K562 (cell line): ENCODE measurements around the gene CELSR2. TPM values are rescaled to one million over a fixed set of nuclear protein-coding genes. Genes with fewer than 3 reads are reported as not detected.
A peak's percentile ranks its signal among the peaks of the same experiment; 100 is the strongest.

ENCODE experiments used
- ATAC-seq: fragments of 200-7000 bp; cut with Tn5 transposase; 3 replicates; pipeline ENCODE4 v1.9.1; 2020; ENCODE audit warnings: moderate library complexity
- BruUV-seq: library from RNA; stranded (reverse); fragments of 400-500 nt; replicated peaks from 2 replicates; lab custom pipeline; 2021; lab: Mats Ljungman, UMichigan
- CTCF ChIA-PET: fragments of 300-600 bp; formaldehyde crosslinking; extraction: SDS; loops from one replicate; lab custom pipeline; 2021; ENCODE audit warnings: low intra/inter-chr PET ratio; lab: Yijun Ruan, JAX
- POLR2A ChIA-PET: fragments of 300-600, 350-650 bp; sonication (Branson Sonifier 250); formaldehyde crosslinking; extraction: SDS; loops from one replicate; lab custom pipeline; 2021; ENCODE audit warnings: antibody characterized with exemption, inconsistent platforms; lab: Yijun Ruan, JAX
- DNase-seq, 4 experiments: peaks; one replicate each; pipeline versions ENCODE4 v3.0.0 to v3.0.0-alpha.2; 2011 to 2018; ENCODE audit warnings: low spot score in 3 of 4, mixed read lengths in 3 of 4; ENCODE audit errors: extremely low read depth in 1 of 4
- FAIRE-seq: peaks from 2 replicates; lab custom pipeline; 2011; peaks lifted over from hg19 to GRCh38; lab: Jason Lieb, UNC
- H2AFZ ChIP-seq: 2 replicates; pipeline ENCODE4 v1.6.0; 2011; ENCODE audit warnings: low read depth, low read length, control low read depth, inconsistent platforms
- H3K27ac ChIP-seq: fragments of 200-600 bp; 3 replicates; pipeline ENCODE4 v1.8.0; 2011; ENCODE audit warnings: low read depth, mild to moderate bottlenecking, control low read depth, inconsistent platforms, low read length, moderate library complexity, mixed read lengths; ENCODE audit errors: extremely low read depth
- H3K27me3 ChIP-seq, 2 experiments: fragments of 300-600 bp in 1 of 2; 2 replicates in 1 of 2; 3 replicates in 1 of 2; pipeline versions ENCODE4 v1.6.0 to v1.8.0; 2011; ENCODE audit warnings: inconsistent platforms in 2 of 2, low read length in 2 of 2, mild to moderate bottlenecking in 1 of 2, mixed read lengths in 1 of 2, moderate library complexity in 1 of 2; ENCODE audit not compliant: control insufficient read depth in 2 of 2, insufficient read depth in 2 of 2
- H3K36me3 ChIP-seq: fragments of 300-600 bp; 3 replicates; pipeline ENCODE4 v1.8.0; 2011; ENCODE audit warnings: mild to moderate bottlenecking, low read length, inconsistent platforms; ENCODE audit not compliant: control insufficient read depth, insufficient read depth
- H3K4me1 ChIP-seq, 2 experiments: fragments of 200-600 bp in 1 of 2; replicated peaks in 1 of 2; 2 replicates in 1 of 2; 3 replicates in 1 of 2; pipeline versions ENCODE4 v1.5.1 to v1.8.0; 2011; ENCODE audit warnings: inconsistent platforms in 2 of 2, low read length in 2 of 2, mild to moderate bottlenecking in 1 of 2, mixed read lengths in 1 of 2, moderate library complexity in 1 of 2; ENCODE audit not compliant: control insufficient read depth in 2 of 2, insufficient read depth in 2 of 2
- H3K4me2 ChIP-seq: 2 replicates; pipeline ENCODE4 v1.6.1; 2011; ENCODE audit warnings: low read length, control low read depth, inconsistent platforms, mixed read lengths; ENCODE audit not compliant: insufficient read depth
- H3K4me3 ChIP-seq: fragments of 200-600 bp; sonication (generic), shearing (Covaris generic); 2 replicates; pipeline ENCODE4 v1.5.1; 2016; ENCODE audit warnings: control low read depth, inconsistent platforms
- H3K79me2 ChIP-seq: fragments of 200-600 bp; 3 replicates; pipeline ENCODE4 v1.8.0; 2011; ENCODE audit warnings: low read length, inconsistent platforms; ENCODE audit not compliant: control insufficient read depth, insufficient read depth
- H3K9ac ChIP-seq, 2 experiments: 2 replicates each; pipeline versions ENCODE4 v1.6.0 to v1.6.1; 2011; ENCODE audit warnings: low read depth in 2 of 2, low read length in 2 of 2, control low read depth in 1 of 2, inconsistent platforms in 1 of 2, mild to moderate bottlenecking in 1 of 2, mixed read lengths in 1 of 2; ENCODE audit not compliant: insufficient read depth in 1 of 2
- H3K9me1 ChIP-seq: one replicate; pipeline ENCODE4 v1.6.0; 2011; ENCODE audit warnings: inconsistent platforms, mild to moderate bottlenecking, low read length, moderate library complexity; ENCODE audit not compliant: control insufficient read depth, insufficient read depth
- H3K9me3 ChIP-seq: replicated peaks from 2 replicates; pipeline ENCODE4 v1.5.1; 2011; ENCODE audit warnings: low read depth, low read length, inconsistent platforms; ENCODE audit not compliant: control insufficient read depth, insufficient read depth
- H4K20me1 ChIP-seq: replicated peaks from 2 replicates; pipeline ENCODE4 v1.6.1; 2011; ENCODE audit warnings: low read length, inconsistent platforms, mixed read lengths; ENCODE audit not compliant: control insufficient read depth, insufficient read depth
- RBM39 ChIP-seq: fragments of 200-400 bp; formaldehyde crosslinking; optimal IDR thresholded peaks from 2 replicates; pipeline ENCODE3; 2018; ENCODE audit warnings: low read depth, low read length
- ZFP36 ChIP-seq: fragments of 150-350 bp; IDR thresholded peaks from 2 replicates; pipeline ENCODE4 v1.6.1; 2018; ENCODE audit warnings: low read length, low read depth; ENCODE audit not compliant: partially characterized antibody
- WGBS: fragments of 100-300 bp; shearing (Covaris generic); methylation state at CpG from one replicate; pipeline ENCODE4 v1.1.6; 2016; ENCODE audit warnings: low coverage, mixed read lengths; ENCODE audit not compliant: insufficient coverage; ENCODE audit errors: missing lambda C conversion rate; 5-methylcytosine and 5-hydroxymethylcytosine counted together
- in situ Hi-C: fragments of 300-500 bp; cut with MboI; formaldehyde crosslinking; loops from 4 replicates; pipeline ENCODE4 v1.15.0; 2018; ENCODE audit warnings: inconsistent platforms, mixed read lengths
- intact Hi-C: fragments of 100-400 bp; cut with micrococcal nuclease; formaldehyde crosslinking; loops from 2 replicates; pipeline ENCODE4 v1.14.2; 2022
- polyA plus RNA-seq, 8 experiments: library from polyadenylated mRNA; depleted of rRNA in 4 of 8; stranded (reverse) in 5 of 8; unstranded in 3 of 8; fragments of >200 nt; fragmentation: Nextera tagmentation in 2 of 8; fragmentation: Illumina TruSeq in 1 of 8; extraction: Ambion mirVana in 2 of 8; extraction: Trizol in 1 of 8; gene quantifications; 2 replicates each; pipeline versions ENCODE4 v1.2.1 to v1.2.3, GENCODE V29; 2011 to 2014; ENCODE audit warnings: inconsistent platforms in 1 of 8, missing spikeins in 1 of 8
- total RNA-seq, 7 experiments: library from RNA; depleted of rRNA in 6 of 7; stranded (reverse); fragments of >200 nt in 6 of 7; fragmentation: Illumina TruSeq in 2 of 7; extraction: Trizol in 2 of 7; gene quantifications; 2 replicates each; pipeline versions ENCODE4 v1.2.1 to v1.2.3, GENCODE V29; 2011 to 2021; ENCODE audit warnings: low replicate concordance in 1 of 7
- TF ChIP-seq, protein P1 (sequence below): fragments of 200-800 bp; sonication (Bioruptor generic); IDR thresholded peaks from 2 replicates; pipeline ENCODE4 v1.6.1; 2017; ENCODE audit warnings: missing genetic modification characterization, missing compliant biosample characterization

Gene CELSR2
- total and polyA plus RNA-seq, 9 of the 15 experiments (the other 6 are each of a cell fraction or from before 2014, with no cell fraction given) = 0.31 to 21.9 (median 4.2) TPM

DNA sequence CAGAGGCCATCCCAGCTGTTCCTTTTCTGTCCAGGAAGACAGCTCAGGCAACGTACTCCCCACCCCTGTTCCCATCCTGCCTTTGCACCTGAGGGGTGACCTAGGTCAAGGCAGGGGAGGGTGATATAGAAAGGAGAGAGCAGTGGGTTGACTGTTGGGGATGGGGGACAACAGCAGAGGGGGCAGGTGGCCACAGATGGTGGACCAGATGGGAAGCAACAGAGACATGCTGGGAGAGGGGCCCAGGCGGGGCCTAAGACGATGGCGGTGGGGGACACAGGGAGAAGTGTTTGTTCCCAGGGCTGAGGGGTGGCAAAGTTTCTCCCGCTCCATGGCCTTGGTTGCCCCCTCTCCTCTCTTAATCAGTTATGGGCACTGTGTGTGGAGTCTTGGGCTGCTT is 6.3 kb downstream of the CELSR2 start (continued):
- TF ChIP-seq, protein P1, sequence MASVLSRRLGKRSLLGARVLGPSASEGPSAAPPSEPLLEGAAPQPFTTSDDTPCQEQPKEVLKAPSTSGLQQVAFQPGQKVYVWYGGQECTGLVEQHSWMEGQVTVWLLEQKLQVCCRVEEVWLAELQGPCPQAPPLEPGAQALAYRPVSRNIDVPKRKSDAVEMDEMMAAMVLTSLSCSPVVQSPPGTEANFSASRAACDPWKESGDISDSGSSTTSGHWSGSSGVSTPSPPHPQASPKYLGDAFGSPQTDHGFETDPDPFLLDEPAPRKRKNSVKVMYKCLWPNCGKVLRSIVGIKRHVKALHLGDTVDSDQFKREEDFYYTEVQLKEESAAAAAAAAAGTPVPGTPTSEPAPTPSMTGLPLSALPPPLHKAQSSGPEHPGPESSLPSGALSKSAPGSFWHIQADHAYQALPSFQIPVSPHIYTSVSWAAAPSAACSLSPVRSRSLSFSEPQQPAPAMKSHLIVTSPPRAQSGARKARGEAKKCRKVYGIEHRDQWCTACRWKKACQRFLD = no peak

DNA sequence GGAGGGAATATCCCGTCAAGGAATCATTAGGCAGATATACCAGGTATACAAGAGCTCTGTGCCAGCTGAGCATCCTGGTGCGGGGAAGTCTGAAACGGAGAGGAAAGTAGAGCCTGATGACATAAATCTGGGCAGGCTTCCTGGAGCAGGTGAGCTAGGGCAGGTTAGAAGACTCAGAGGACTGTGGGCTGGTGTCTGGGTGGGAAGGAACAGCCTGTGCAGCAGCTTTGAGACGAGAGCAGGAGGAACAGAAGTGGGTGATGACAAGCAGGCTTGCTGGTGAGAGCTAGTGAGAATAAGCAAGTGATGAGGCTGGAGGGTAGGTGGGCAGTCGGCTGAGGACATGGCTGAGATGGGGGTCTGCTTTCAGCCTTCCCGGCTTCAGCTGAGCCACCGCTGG is 6.7 kb downstream of the CELSR2 start:
- H3K4me3 ChIP-seq = no peak overlapping the region
- no peak for TF ChIP-seq RBM39
- TF ChIP-seq ZFP36 = peak; percentile 72
- TF ChIP-seq, all 486 proteins: peak for 1
- DNase-seq (no peak), ATAC-seq (no peak), FAIRE-seq (no peak)
- H3K79me2 ChIP-seq = peaks cover 27% of the 10 kb centered on the region
- H3K27ac ChIP-seq = no peak overlapping the region
- intact Hi-C loops (no loop called here), in situ Hi-C loops (no loop called here)
- peak overlapping the region in 1 of 2 experiments; percentile 89; a peak in 2 of 4 replicates for H3K9ac ChIP-seq
- 79% methylated on average over 7 of the region's 7 CpGs for WGBS
- peaks cover 4% of the 10 kb centered on the region for H3K9me1 ChIP-seq
- BruUV-seq = no TSS peak
- H2AFZ ChIP-seq = no peak overlapping the region
- ChIA-PET POLR2A (interaction anchor here (0.9 to 4.8 kb wide), 3 partner anchors 9 to 16 kb away, joined by 3 to 36 read pairs (median 5); no protein-coding TSS in a partner anchor), CTCF (interaction anchor here (0.6 kb wide), 1 partner anchor 394 kb away, joined by 3 read pairs; no protein-coding TSS in a partner anchor)
- no peaks in the 10 kb centered on the region for H3K27me3 ChIP-seq
- peaks cover 33 to 63% of the 10 kb centered on the region in 2 experiments for H3K4me1 ChIP-seq
- peaks cover 17% of the 10 kb centered on the region; the same call in 2 of the 3 replicates for H3K36me3 ChIP-seq
- no peak overlapping the region for H3K4me2 ChIP-seq
- no peaks in the 10 kb centered on the region for H4K20me1 ChIP-seq
- H3K9me3 ChIP-seq = no peaks in the 10 kb centered on the region
